Caco-2 (cell line): ENCODE measurements around the gene SPTBN1. TPM values are rescaled to one million over a fixed set of nuclear protein-coding genes. Genes with fewer than 3 reads are reported as not detected.
A peak's percentile ranks its signal among the peaks of the same experiment; 100 is the strongest.

Experiments used
- BruUV-seq: library from RNA; stranded (reverse); fragments of 400-500 nt; replicated peaks from 2 replicates; lab custom pipeline; 2021; lab: Mats Ljungman, UMichigan
- CTCF ChIA-PET: fragments of 300-600 bp; sonication (Branson Sonifier 250); formaldehyde crosslinking; loops from one replicate; lab custom pipeline; 2022; ENCODE audit warnings: antibody characterized with exemption; lab: Charles Lee
- POLR2A ChIA-PET: fragments of 300-600 bp; sonication (Branson Sonifier 250); formaldehyde crosslinking; loops from one replicate; lab custom pipeline; 2022; ENCODE audit warnings: antibody characterized with exemption; lab: Charles Lee
- DNase-seq, 2 experiments: peaks; one replicate each; pipeline versions ENCODE4 v3.0.0 to v3.0.0-alpha.2; 2020 to 2022
- H3K27me3 ChIP-seq: replicated peaks from 2 replicates; pipeline ENCODE4 v1.6.0; 2011; ENCODE audit warnings: low read length; ENCODE audit not compliant: control insufficient read depth, insufficient read depth
- H3K36me3 ChIP-seq: 2 replicates; pipeline ENCODE4 v1.5.1; 2011; ENCODE audit warnings: low read length; ENCODE audit not compliant: control insufficient read depth, insufficient read depth
- H3K4me1 ChIP-seq: fragments of 250-450 bp; sonication (Bioruptor Pico); 2 replicates; pipeline ENCODE4 v1.5.1; 2020; ENCODE audit warnings: mild to moderate bottlenecking
- H3K4me3 ChIP-seq: 2 replicates; pipeline ENCODE4 v1.5.1; 2011; ENCODE audit warnings: low read depth, mild to moderate bottlenecking, control low read depth, low read length
- H3K9me3 ChIP-seq: fragments of 250-450 bp; sonication (Bioruptor Pico); 2 replicates; pipeline ENCODE4 v1.5.1; 2020; ENCODE audit warnings: mild to moderate bottlenecking, moderate library complexity
- H3K27ac Mint-ChIP-seq: one replicate; pipeline ENCODE4 v1.8.0; 2022; ENCODE audit warnings: mixed read lengths; ENCODE audit not compliant: unreplicated experiment
- H3K27me3 Mint-ChIP-seq: one replicate; pipeline ENCODE4 v1.8.0; 2022; ENCODE audit warnings: mixed read lengths; ENCODE audit not compliant: insufficient read depth, unreplicated experiment
- H3K36me3 Mint-ChIP-seq: one replicate; pipeline ENCODE4 v1.8.0; 2022; ENCODE audit warnings: mild to moderate bottlenecking, mixed read lengths; ENCODE audit not compliant: insufficient read depth, unreplicated experiment
- H3K4me1 Mint-ChIP-seq: one replicate; pipeline ENCODE4 v1.8.0; 2022; ENCODE audit warnings: low read depth, mixed read lengths; ENCODE audit not compliant: unreplicated experiment
- H3K4me3 Mint-ChIP-seq: one replicate; pipeline ENCODE4 v1.8.0; 2022; ENCODE audit warnings: mild to moderate bottlenecking, moderate library complexity, mixed read lengths; ENCODE audit not compliant: unreplicated experiment
- H3K9me3 Mint-ChIP-seq: one replicate; pipeline ENCODE4 v1.8.0; 2022; ENCODE audit warnings: mixed read lengths; ENCODE audit not compliant: unreplicated experiment
- intact Hi-C: fragments of 100-400 bp; cut with micrococcal nuclease; formaldehyde crosslinking; loops from one replicate; pipeline ENCODE4 v1.10.0; 2022; ENCODE audit not compliant: unreplicated experiment
- total RNA-seq: library from RNA; stranded (reverse); gene quantifications from 2 replicates; pipeline ENCODE4 v1.2.3, GENCODE V29; 2022
- TF ChIP-seq, protein P1 (sequence below), 2 experiments: fragments of 200-600 bp in 1 of 2; IDR thresholded peaks; 1 replicate in 1 of 2; 2 replicates in 1 of 2; pipeline versions ENCODE4 v1.5.1 to v1.8.0; 2011 to 2022; ENCODE audit warnings: antibody characterized with exemption in 1 of 2, control low read depth in 1 of 2, inconsistent platforms in 1 of 2, low read depth in 1 of 2, low read length in 1 of 2, mild to moderate bottlenecking in 1 of 2, moderate library complexity in 1 of 2; ENCODE audit not compliant: insufficient read depth in 1 of 2, severe bottlenecking in 1 of 2, unreplicated experiment in 1 of 2

SPTBN1 gene
- total RNA-seq, 1 experiment from 2014 or later = 361 TPM

GRCh38 chr2:54606393-54606958 is 150.3 kb downstream of the SPTBN1 start:
- no TSS peak for BruUV-seq
- peaks cover 21% of the 10 kb centered on the region for H3K4me1 ChIP-seq
- ChIA-PET POLR2A (no interaction called here), CTCF (no interaction called here)
- H3K36me3 ChIP-seq = no peaks in the 10 kb centered on the region
- Mint-ChIP-seq H3K9me3 (peaks cover 9% of the 10 kb centered on the region), H3K27ac (no peak overlapping the region), H3K4me3 (no peak overlapping the region), H3K4me1 (peaks cover 59% of the 10 kb centered on the region), H3K36me3 (peaks cover 74% of the 10 kb centered on the region), H3K27me3 (no peaks in the 10 kb centered on the region)
- intact Hi-C loops = no loop called here
- H3K27me3 ChIP-seq = no peaks in the 10 kb centered on the region
- TF ChIP-seq, protein P1, sequence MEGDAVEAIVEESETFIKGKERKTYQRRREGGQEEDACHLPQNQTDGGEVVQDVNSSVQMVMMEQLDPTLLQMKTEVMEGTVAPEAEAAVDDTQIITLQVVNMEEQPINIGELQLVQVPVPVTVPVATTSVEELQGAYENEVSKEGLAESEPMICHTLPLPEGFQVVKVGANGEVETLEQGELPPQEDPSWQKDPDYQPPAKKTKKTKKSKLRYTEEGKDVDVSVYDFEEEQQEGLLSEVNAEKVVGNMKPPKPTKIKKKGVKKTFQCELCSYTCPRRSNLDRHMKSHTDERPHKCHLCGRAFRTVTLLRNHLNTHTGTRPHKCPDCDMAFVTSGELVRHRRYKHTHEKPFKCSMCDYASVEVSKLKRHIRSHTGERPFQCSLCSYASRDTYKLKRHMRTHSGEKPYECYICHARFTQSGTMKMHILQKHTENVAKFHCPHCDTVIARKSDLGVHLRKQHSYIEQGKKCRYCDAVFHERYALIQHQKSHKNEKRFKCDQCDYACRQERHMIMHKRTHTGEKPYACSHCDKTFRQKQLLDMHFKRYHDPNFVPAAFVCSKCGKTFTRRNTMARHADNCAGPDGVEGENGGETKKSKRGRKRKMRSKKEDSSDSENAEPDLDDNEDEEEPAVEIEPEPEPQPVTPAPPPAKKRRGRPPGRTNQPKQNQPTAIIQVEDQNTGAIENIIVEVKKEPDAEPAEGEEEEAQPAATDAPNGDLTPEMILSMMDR (IDR thresholded peaks at IDR 0.05; ENCODE audit: insufficient read depth in 1 of 2, low read depth in 1 of 2, low read length in 1 of 2, severe bottlenecking in 1 of 2, unreplicated experiment in 1 of 2) = no peak
- no peak for DNase-seq
- no peaks in the 10 kb centered on the region for H3K9me3 ChIP-seq
- H3K4me3 ChIP-seq = no peak overlapping the region

DNA sequence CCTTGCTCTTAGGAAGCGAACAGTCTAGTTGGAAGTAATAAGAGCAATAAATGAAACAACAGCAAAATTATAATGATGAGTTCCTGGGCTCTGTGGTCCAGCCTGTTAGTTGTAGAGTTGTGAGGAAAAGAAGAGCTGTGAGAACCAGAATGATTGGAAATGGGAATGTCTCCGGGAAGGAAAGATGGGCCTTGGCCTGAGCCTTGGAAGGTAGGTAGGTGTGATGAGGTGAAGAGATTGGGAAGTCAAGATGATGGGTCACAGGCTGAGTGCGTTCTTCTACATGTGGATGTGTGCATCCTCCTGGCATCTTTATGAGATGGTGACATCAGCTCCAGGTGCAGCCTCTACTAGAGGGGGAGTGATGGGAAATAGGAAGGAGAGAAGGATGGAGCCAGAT is 152.1 kb downstream of the SPTBN1 start:
- TF ChIP-seq, protein P1 (IDR thresholded peaks at IDR 0.05; ENCODE audit: insufficient read depth in 1 of 2, low read depth in 1 of 2, low read length in 1 of 2, severe bottlenecking in 1 of 2, unreplicated experiment in 1 of 2) = no peak
- H3K27me3 ChIP-seq = no peaks in the 10 kb centered on the region
- no peak overlapping the region for H3K4me3 Mint-ChIP-seq
- H3K36me3 Mint-ChIP-seq = peaks cover 74% of the 10 kb centered on the region
- intact Hi-C loops = loop anchor here (2.0 kb wide), 1 partner anchor 33 kb away; no protein-coding TSS in a partner anchor
- H3K4me1 ChIP-seq = peaks cover 16% of the 10 kb centered on the region
- H3K27ac Mint-ChIP-seq = peak overlapping the region; percentile 1
- no peaks in the 10 kb centered on the region for H3K27me3 Mint-ChIP-seq
- H3K9me3 ChIP-seq = no peaks in the 10 kb centered on the region
- peaks cover 9% of the 10 kb centered on the region for H3K9me3 Mint-ChIP-seq
- DNase-seq = no peak
- BruUV-seq = no TSS peak
- no peak overlapping the region for H3K4me3 ChIP-seq
- H3K4me1 Mint-ChIP-seq = peaks cover 50% of the 10 kb centered on the region
- ChIA-PET CTCF (no interaction called here), POLR2A (no interaction called here)
- 0 out of 2 replicates have a peak, but pooled peaks cover 1% of the 10 kb centered on the region for H3K36me3 ChIP-seq

GRCh38 chr2:54609241-54609640 is 153.1 kb downstream of the SPTBN1 start:
- no peaks in the 10 kb centered on the region for H3K9me3 ChIP-seq
- TF ChIP-seq, protein P1 (IDR thresholded peaks at IDR 0.05; ENCODE audit: insufficient read depth in 1 of 2, low read depth in 1 of 2, low read length in 1 of 2, severe bottlenecking in 1 of 2, unreplicated experiment in 1 of 2) = no peak
- H3K4me1 ChIP-seq = peaks cover 16% of the 10 kb centered on the region
- Mint-ChIP-seq H3K4me1 (peaks cover 46% of the 10 kb centered on the region), H3K9me3 (peaks cover 9% of the 10 kb centered on the region), H3K4me3 (peak overlapping the region; percentile 8), H3K36me3 (peaks cover 78% of the 10 kb centered on the region), H3K27me3 (no peaks in the 10 kb centered on the region), H3K27ac (no peak overlapping the region)
- no peak for DNase-seq
- intact Hi-C loops = loop anchor here (2.0 kb wide), 1 partner anchor 34 kb away; no protein-coding TSS in a partner anchor
- ChIA-PET POLR2A (no interaction called here), CTCF (no interaction called here)
- 0 out of 2 replicates have a peak, but pooled peaks cover 1% of the 10 kb centered on the region for H3K36me3 ChIP-seq
- no TSS peak for BruUV-seq
- H3K27me3 ChIP-seq = no peaks in the 10 kb centered on the region
- H3K4me3 ChIP-seq = no peak overlapping the region
